GM21825 (cell line): ENCODE results near the gene TAB2.
"Not testable (repeated sequence)": the region's sequence is repeated elsewhere in the genome, so short reads cannot be mapped to it uniquely, and the experiment has no call there.

Source experiments
- ATAC-seq: cut with Tn5 transposase; IDR thresholded peaks from one replicate; pipeline ENCODE4 v1.9.1; 2021; ENCODE audit warnings: mild to moderate bottlenecking, moderate library complexity; ENCODE audit not compliant: unreplicated experiment

The TAB2 gene

GRCh38 chr6:149438855-149439254 is 121.3 kb downstream of the TAB2 start:
- ATAC-seq = no peak

DNA sequence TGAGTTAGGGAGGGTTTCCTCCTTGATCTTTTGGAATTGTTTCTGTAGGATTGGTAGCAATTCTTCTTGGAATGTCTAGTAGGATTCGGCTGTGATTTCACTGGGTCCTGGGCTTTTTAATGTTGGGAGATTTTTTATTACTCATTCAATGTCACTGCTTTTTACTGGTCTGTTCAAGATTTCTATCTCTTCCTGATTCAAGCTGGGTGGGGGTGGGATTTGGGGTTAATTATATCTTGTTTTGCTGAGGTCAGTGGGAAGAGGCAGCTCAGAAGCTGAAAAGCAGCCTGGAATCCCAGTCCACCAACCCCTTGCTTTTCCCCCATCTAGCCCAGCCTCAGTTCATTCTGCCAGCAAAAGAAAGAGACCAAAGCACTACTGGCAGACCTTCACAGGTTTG is 122.1 kb downstream of the TAB2 start:
- no peak for ATAC-seq

DNA sequence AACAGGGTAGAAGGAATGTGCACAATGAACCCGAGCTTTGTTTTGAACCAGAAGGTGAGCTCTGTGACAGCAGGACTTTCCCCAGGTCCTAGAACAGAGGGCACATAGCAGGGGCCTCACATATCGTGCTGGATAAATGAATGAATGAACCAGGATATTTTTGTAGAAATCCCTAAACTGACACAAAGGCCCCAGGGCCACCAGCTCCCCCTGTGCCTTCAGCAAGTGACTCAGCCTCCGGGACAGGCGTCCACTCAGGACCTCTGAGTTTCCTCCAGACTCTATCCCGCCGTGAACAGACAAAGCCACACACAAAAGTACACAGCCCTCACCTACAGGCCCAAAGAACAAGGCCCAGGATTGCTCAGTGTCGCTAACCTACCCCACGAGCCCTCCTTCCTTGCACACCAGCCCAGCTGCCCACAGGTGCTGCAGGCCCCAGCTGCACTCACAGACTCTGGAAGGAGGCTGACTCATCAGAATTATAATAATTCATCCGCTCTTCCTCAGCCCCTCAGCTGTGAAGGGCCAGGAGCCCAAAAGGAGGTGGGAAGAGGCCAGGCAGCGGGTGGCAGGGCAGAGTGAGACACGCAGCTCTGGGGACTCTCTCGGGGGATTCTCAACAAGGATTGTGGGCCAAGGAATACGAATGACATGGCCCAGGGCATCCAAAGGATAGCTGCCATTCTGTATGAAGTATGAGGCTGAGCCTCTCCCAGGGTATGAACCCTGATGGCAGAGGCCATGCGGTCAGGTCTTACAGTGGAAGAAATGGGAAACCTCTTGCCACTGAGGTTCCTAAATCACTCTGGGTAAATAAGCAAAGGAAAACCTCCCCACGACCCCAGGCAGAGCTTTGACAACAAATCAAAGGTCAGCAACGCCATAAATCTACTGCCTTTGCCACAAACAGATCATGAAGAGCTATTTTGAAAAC is 123.5 kb downstream of the TAB2 start:
- ATAC-seq = no peak

GRCh38 chr6:149441740-149442139 is 124.2 kb downstream of the TAB2 start:
- ATAC-seq = no peak

GRCh38 chr6:149443411-149444181 is 126.1 kb downstream of the TAB2 start:
- no peak for ATAC-seq

GRCh38 chr6:149444360-149445094 is 127.0 kb downstream of the TAB2 start:
- ATAC-seq = not testable (repeated sequence)

GRCh38 chr6:149445095-149445466 is 127.6 kb downstream of the TAB2 start:
- no peak for ATAC-seq

DNA sequence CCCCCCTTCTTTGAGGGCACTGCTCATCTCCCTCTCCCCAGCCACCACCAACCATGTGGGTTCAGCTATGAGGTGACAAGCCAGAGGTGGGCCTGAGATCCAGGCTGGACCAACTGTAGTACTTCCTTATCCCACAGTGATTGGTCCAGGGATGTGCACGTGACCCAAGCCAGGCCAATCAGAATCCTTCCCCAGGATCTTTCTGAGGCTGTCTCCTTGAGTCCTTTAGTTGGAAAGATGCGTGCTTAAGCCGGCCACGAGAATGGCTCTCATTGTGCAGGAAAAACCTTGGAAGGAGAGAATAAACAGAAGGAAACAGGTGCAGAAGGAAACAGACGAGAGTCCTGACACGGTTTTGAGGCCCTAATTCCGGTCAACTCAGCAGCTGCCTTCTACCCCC is 128.1 kb downstream of the TAB2 start:
- ATAC-seq = no peak

- ATAC-seq = no peak
Measured at GRCh38 chr6:149446791-149447376, 129.4 kb downstream of the TAB2 start.

- no peak for ATAC-seq
Measured at GRCh38 chr6:149448821-149449453, 131.4 kb downstream of the TAB2 start.

DNA sequence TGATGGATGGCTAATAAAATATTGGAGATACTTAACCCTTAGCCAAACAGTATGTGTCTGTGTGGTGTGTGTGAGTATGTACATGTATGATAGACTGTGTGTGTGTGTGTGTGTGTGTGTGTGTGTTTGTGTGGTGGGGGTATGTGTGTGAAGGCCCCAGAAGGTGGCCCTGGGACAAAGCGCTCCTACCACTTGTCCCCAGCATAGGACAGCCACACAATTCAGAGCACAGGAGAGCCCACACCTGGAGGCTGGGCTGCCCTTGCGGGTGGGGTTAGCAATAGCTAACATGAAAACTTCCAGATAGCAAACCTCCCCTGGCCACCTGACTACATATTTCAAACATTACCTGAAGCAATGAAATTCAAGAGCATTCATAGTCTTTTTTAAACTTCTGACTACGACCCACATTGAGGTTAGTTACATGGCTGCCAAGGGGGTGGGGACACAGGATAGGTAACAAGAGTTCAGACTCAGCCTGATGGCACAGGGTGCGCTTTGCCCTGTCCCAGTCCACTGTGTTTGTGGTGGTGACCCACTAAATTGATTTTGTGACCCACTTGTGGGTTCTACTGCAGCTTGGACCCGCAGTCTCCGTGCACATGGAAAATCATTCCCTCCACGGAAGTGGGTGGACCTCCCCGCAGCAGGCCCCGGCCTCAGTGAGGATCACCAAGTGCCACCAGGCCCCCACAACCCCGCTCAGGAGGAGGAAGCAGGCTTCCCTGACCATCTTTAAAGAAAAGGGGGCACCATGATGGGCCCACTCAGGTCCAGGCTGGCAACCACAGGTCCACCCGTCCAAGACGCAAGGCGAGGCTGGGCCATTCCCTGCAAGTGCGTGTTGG is 132.5 kb downstream of the TAB2 start:
- ATAC-seq = no peak

DNA sequence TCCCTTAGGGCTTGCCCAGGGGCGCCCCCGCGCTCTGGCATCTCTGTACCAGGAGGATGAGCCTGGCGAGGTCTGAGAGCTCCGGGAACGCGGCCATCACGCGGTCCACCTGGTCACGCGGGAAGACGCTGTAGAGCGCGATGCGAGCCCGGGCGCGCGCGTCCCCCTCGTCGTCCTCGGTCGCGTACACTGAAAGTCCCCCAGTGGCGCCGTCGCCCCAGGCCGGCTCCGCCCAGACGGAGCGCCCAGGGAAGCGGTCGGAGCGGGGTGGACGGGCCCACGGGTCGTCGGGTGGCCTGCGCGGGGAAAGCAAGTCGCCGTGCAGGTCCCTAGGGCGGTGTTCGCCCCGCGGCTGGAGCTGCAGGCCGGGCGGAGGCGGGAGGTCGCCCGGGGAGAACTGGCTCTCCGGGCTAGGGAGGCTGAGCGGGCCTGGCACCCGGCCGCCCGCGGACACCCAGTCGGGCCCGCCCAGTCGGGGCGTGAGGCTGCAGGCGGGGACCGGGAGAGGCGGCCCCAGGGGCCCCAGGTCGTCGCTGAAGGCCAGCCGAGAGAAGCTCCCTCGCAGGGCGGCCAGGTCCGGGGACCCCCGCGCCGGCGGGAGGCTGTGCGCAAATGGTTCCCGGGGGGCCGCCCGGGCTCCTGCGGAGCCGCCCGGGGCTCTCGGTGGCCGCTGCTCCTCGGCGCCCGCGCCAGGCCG is 133.3 kb downstream of the TAB2 start:
- no peak for ATAC-seq

DNA sequence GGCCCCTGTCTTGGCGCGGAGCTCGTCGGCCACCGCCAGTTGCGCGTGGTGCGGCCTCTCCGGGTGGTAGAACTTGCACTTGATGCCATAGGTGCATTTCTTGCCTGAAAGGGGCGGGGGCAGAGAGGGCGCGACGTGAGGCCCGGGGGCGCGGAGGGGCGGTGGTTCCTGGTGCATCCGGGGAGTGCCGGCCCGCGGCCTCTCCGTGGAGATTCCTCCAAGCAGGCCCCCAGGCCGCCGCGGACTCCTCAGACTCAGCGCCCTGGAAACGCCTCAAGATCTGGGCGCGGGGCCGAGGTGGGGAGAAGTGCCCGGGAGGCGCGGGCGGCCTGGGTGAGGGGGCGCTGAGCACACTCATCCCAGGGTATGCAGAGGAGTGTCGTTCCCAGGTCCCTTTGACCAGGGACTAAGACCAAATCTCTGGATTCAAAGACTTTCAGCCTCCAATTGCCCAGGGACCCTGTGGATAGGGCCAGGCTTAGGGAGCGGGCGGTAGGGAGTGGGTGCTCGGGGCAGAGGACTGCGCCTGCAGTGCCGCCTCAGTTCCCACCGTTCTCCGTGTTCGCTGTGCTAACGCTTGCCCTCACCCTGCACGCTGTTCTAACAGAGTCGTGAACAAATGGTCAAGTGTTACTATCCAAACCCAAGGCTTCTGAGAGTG is 134.0 kb downstream of the TAB2 start:
- no peak for ATAC-seq

GRCh38 chr6:149452037-149452939 is 134.8 kb downstream of the TAB2 start:
- no peak for ATAC-seq

DNA sequence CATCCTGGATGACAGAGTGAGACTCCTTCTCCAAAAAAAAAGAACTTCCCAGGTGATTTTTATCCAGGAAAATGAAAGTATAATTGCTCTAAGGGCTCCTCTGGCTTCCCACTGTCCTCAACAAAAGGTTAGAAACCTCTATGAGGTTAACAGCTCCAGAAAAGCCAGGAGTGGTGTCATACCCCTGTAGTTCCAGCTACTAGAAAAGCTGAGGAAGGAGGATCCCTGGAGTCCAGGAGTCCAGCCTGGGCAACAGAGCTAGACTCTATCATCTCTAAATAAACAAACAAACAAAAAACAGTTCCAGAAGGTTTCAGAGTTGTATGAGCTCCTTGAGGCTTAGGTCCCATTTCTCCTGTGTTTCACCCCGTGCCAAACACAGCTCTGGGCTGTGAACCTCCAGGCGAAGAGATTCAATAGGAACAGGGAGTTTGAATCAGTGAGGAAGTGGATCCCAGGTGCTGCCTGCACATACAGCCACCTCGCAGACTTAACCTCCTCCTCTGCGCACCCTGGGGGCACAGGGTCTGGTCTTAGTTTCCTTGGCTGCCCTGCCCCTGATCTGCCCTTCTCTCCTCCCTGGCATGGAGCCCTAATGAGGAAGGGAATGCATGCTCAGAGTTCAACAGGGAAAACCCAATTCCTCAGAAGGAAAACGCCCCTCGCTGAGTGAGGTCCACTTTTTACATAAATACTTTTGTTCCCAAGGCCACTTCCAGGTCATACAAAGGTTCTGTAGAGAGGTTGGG is 136.3 kb downstream of the TAB2 start:
- ATAC-seq = no peak

- ATAC-seq = no peak
Measured at GRCh38 chr6:149454346-149454848, 136.9 kb downstream of the TAB2 start.
